Kidney epithelial cell (primary cell): ENCODE data around the gene COX19. TPM values are rescaled to one million over a fixed set of nuclear protein-coding genes. Genes with fewer than 3 reads are reported as not detected.
"Not testable (repeated sequence)": the region's sequence is repeated elsewhere in the genome, so short reads cannot be mapped to it uniquely, and the experiment has no call there.

ENCODE experiments used
- DNase-seq: peaks from one replicate; pipeline ENCODE4 v3.0.0-alpha.2; 2010; ENCODE audit warnings: low read depth
- H3K27me3 ChIP-seq: 2 replicates; pipeline ENCODE4 v1.6.0; 2011; ENCODE audit warnings: low read length; ENCODE audit not compliant: control insufficient read depth, insufficient read depth
- H3K36me3 ChIP-seq: 2 replicates; pipeline ENCODE4 v1.5.1; 2011; ENCODE audit warnings: low read length; ENCODE audit not compliant: control insufficient read depth, insufficient read depth
- H3K4me3 ChIP-seq: 2 replicates; pipeline ENCODE4 v1.5.1; 2011; ENCODE audit warnings: low read depth, mild to moderate bottlenecking, control low read depth, low read length
- CTCF ChIP-seq: IDR thresholded peaks from 2 replicates; pipeline ENCODE4 v1.5.1; 2011; ENCODE audit warnings: mild to moderate bottlenecking, moderate library complexity, low read length, control low read depth, inconsistent platforms; ENCODE audit not compliant: insufficient read depth, poor library complexity, severe bottlenecking
- total RNA-seq: library from RNA; depleted of rRNA; stranded (reverse); fragments of >200 nt; gene quantifications from 2 replicates; pipeline ENCODE4 v1.2.3, GENCODE V29; 2015

Gene COX19
- total RNA-seq, 1 donor from 2014 or later: 15.5 TPM

- H3K4me3 ChIP-seq: no peak overlapping the region
- H3K36me3 ChIP-seq: no peaks in the 10 kb centered on the region
- DNase-seq: no peak
- H3K27me3 ChIP-seq: peaks cover 6% of the 10 kb centered on the region
- no peak for TF ChIP-seq CTCF
These were observed 27.7 kb downstream of the COX19 start for GRCh38 chr7:947391-948210.

- no peak for TF ChIP-seq CTCF
- no peak overlapping the region for H3K4me3 ChIP-seq
- no peaks in the 10 kb centered on the region for H3K36me3 ChIP-seq
- DNase-seq: no peak
- peaks cover 3% of the 10 kb centered on the region for H3K27me3 ChIP-seq
These were observed 28.9 kb downstream of the COX19 start for GRCh38 chr7:946256-946996.

- Histone ChIP-seq H3K36me3 (no peaks in the 10 kb centered on the region), H3K27me3 (peaks cover 3% of the 10 kb centered on the region), H3K4me3 (no peak overlapping the region)
- DNase-seq: no peak
- TF ChIP-seq CTCF: no peak
These were observed 29.6 kb downstream of the COX19 start for GRCh38 chr7:945556-946255.

GRCh38 chr7:945147-945555, 30.2 kb downstream of the COX19 start:
- Histone ChIP-seq H3K27me3 (peaks cover 3% of the 10 kb centered on the region), H3K4me3 (no peak overlapping the region), H3K36me3 (no peaks in the 10 kb centered on the region)
- no peak for TF ChIP-seq CTCF
- no peak for DNase-seq

GRCh38 chr7:944744-945143, 30.6 kb downstream of the COX19 start:
- H3K27me3 ChIP-seq: peaks cover 6% of the 10 kb centered on the region
- H3K36me3 ChIP-seq: no peaks in the 10 kb centered on the region
- TF ChIP-seq CTCF: no peak
- DNase-seq: no peak
- H3K4me3 ChIP-seq: no peak overlapping the region

GRCh38 chr7:943793-944192, 31.6 kb downstream of the COX19 start:
- not testable (repeated sequence) for DNase-seq, H3K36me3 ChIP-seq, H3K27me3 ChIP-seq, H3K4me3 ChIP-seq
